ENCODE measurements around the gene DYNC1I1.
"Not testable (repeated sequence)": the region's sequence is repeated elsewhere in the genome, so short reads cannot be mapped to it uniquely, and the experiment has no call there.

The DYNC1I1 gene

GRCh38 chr7:95908499-95908898 lies 136.1 kb downstream of the DYNC1I1 start:
- DNase-seq (ENCODE audit: low read depth in 2 of 2), result no peak

GRCh38 chr7:95910341-95910740 lies 138.0 kb downstream of the DYNC1I1 start:
- no peak for DNase-seq (ENCODE audit: low read depth in 2 of 2)

- no peak for DNase-seq (ENCODE audit: low read depth in 2 of 2)
Observed at GRCh38 chr7:95915731-95916130, 143.4 kb downstream of the DYNC1I1 start.

GRCh38 chr7:95916573-95917297 lies 144.4 kb downstream of the DYNC1I1 start:
- DNase-seq (ENCODE audit: low read depth in 2 of 2), result peak; percentile 27 to 54

DNA sequence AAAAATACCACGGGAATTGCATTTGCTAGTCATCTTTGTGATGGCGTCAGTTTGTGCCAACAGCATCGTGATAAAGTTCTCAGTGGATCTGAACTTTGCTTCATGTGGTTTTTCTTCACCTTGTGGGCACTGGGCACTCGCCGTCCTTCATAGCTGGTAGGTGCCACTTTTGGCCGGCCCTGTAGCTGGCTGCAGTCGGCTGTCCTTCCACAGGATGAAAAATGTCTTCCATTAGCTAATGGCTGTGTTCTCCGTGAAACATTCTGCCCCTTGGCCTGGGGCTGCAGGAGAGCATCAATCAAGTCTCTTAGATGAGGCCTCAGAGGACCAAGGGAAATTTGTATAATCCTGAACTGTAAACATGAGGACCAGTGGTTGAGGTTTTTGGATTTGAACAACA lies 145.3 kb downstream of the DYNC1I1 start:
- DNase-seq (ENCODE audit: low read depth in 2 of 2), result no peak

- DNase-seq (ENCODE audit: low read depth in 2 of 2), result no peak
Observed at GRCh38 chr7:95919556-95919955, 147.2 kb downstream of the DYNC1I1 start.

DNA sequence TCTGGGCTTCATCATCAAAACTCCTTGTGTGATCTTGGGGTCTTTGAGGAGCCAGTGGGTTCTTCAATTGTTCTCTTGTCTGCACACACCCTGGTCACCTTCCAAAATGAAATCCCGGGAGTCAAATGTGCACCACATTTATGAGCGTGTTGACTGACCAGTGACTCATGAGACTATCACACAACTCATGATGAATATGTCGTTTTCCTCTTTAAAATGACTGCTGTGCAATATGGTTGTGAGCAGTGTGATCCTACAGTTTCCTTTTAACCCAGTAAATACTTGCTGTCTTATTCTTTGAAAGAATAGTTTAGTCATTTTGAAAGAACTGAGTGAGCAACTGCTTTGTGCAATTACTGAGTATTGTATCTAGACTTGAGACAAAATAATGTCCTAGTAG lies 149.2 kb downstream of the DYNC1I1 start:
- DNase-seq (ENCODE audit: low read depth in 2 of 2), result no peak

GRCh38 chr7:95922191-95922590 lies 149.8 kb downstream of the DYNC1I1 start:
- DNase-seq (ENCODE audit: low read depth in 2 of 2), result no peak

DNA sequence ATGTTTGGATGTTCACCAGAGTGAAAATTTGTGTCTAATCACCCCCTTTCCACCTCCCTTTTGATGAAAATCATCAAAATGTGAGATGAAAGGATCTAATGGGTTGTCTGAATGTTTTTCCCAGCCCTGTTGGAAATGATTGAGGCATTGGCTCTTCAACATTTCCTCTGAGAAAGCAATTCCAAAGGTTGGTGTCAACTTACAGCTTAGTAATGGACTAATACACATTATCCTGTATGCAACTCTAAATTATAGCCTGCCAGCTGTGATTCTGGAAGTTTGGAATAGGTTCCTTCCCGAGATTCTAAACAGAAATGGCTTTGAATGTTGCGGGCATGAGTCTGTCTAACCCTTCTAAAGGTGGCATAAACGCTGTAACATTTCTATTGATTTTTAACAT lies 152.9 kb downstream of the DYNC1I1 start:
- DNase-seq (ENCODE audit: low read depth in 2 of 2), result no peak

DNA sequence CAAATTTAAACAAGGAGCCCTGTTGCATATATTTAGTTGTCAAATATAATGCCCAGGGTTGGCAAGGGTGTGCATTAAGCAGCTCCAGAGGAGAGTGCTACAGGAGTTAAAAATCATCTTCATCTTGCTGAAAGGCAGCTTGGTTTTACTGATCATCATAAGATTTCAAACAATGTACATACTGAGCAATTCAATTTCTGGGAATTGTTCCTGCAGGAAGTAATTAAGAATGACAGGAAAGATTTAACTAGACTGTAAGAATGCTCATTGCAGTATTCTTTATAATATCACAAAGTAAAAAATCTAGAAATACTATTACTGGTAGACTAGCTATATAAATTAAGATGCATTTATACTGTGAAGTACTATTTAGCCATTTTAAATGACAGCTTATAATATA lies 153.6 kb downstream of the DYNC1I1 start:
- no peak for DNase-seq (ENCODE audit: low read depth in 2 of 2)

DNA sequence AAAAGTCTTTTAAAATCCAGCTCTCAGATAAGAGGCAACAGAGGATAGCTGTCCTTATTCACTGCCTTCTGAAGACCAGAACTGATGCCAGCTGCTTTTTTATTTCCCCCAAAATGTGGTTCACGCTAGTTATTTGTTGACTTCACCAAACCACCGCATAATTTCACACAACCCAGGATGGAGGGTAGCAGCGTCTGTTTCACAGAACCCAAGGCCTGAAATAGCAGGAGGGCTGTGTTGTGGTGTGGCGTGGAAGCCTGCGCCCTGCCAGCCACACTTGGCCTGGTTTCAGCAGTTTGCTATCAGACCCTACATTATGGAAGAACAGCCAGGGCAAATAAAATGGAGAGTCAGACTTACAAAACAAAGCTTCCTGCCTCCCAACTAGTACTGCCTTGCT lies 155.4 kb downstream of the DYNC1I1 start:
- DNase-seq (ENCODE audit: low read depth in 2 of 2), result no peak

DNA sequence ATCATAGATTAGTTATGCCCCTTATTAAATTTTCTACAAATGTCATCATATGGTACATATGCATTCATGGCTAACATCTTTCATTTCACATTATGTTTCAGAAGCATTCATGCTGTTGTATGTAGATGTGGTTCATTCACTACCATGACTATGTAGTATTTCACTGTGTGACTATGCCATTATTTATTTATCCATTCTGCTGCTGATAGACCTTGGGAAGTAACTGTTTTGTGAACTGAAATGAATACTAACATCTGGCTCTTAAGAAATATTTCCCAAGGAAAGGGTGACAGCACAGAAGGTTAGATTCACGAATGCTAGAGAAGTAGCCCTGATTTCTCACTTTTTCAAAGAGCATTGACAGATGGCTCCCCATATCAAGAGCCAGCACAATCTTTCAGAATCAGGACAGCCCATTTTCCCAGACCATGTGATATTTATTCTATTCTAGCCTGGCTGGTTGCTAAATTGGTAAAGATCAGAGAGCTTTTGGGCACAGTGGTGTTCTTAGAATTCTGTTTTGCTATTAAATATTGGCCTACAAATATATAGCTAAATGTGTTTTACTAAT lies 157.4 kb downstream of the DYNC1I1 start:
- DNase-seq (ENCODE audit: low read depth in 2 of 2), result no peak

- DNase-seq (ENCODE audit: low read depth in 2 of 2), result no peak
Observed at GRCh38 chr7:95931460-95932232, 159.3 kb downstream of the DYNC1I1 start.

GRCh38 chr7:95933618-95934017 lies 161.3 kb downstream of the DYNC1I1 start:
- DNase-seq (ENCODE audit: low read depth in 2 of 2), result no peak

DNA sequence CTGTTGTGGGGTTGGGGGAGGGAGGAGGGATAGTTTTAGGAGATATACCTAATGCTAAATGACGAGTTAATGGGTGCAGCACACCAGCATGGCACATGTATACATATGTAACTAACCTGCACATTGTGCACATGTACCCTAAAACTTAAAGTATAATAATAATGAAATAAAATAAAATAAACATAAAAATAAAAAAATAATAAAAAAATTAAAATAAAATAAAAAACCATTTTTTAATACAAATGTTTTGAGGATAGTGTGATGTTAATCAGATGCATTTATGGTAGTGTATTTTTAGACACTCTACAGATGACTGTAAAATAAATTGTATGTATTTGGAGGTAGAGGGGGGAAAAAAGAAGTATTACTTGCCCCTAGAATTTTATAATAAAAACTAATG lies 172.5 kb downstream of the DYNC1I1 start:
- DNase-seq (ENCODE audit: low read depth in 2 of 2), result not testable (repeated sequence)

- no peak for DNase-seq (ENCODE audit: low read depth in 2 of 2)
Observed at GRCh38 chr7:95950698-95951097, 178.3 kb downstream of the DYNC1I1 start.

- no peak for DNase-seq (ENCODE audit: low read depth in 2 of 2)
Observed at GRCh38 chr7:95951531-95951930, 179.2 kb downstream of the DYNC1I1 start.

DNA sequence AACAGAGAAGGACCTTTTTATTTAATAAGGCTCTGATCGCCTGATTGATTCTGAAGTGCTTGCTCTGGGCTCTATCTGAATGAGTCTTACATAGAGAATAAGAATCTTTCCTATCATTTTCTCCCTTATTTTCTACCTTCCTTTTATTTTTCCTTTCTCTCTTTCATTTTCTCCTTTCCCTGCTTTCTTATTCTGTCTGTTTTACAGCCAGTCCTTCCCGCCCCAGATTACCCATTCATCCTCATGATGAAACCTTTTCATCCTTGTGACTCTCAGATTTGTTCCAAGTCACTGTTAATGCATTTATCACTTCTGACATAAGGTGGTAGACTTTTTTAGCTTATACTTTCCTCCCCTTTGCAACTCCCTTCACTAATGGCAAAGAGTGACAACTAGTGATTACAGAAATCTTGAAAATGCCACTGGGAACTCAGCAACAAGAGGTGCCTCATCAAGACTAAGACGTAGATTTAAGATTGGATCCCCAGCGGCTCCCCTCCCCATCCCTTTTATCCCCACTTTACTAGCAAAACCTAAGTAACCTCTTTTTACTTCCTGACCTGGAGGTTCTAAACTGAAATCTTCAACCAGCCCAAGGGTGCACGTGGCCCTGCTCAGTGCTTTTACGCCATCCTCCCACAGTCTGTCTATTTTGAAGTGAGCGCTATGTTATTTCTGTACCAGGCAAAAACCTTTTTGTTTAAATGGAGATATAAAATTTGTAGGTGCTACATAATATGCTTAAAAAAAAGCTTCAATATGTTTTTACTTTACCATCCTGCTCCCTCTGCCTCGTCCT lies 179.8 kb downstream of the DYNC1I1 start:
- DNase-seq (ENCODE audit: low read depth in 2 of 2), result no peak

DNA sequence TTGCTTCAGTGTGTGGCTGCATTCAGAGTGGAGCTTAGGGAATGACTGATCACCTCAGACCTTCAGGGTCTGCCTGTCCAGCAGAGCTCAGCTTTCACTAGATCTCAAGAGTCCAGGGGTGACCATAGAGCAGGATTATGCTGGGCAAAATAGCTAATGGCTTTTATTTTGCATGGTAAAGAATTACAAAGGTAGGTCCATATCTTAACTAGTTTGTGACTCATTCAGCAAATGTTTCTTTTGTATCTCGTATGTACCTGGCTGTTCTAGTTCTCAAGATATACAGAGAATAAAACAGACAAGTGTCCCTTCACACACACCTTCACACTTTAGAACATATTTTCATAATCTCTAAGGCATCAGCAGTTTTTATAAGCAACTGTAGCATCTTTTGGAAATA lies 180.5 kb downstream of the DYNC1I1 start:
- DNase-seq (ENCODE audit: low read depth in 2 of 2), result no peak

DNA sequence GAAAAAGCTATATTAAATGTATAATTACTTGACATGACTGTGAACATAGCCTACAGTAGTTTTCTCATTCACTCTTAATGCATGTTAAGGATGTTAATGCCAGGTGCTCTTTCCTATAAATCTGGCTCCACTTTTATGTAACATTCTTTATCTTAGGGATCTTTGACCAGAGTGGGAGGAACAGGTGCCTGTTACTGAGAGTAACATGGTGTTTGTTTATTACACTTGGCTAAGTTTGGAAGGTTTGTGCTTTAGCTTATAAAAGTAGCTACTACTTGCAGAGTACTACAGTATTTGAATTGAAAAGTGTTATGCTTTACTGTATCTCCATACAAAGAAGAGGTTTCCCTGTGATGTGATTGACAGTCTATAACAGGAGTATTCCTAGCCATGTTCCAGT lies 183.4 kb downstream of the DYNC1I1 start:
- no peak for DNase-seq (ENCODE audit: low read depth in 2 of 2)

DNA sequence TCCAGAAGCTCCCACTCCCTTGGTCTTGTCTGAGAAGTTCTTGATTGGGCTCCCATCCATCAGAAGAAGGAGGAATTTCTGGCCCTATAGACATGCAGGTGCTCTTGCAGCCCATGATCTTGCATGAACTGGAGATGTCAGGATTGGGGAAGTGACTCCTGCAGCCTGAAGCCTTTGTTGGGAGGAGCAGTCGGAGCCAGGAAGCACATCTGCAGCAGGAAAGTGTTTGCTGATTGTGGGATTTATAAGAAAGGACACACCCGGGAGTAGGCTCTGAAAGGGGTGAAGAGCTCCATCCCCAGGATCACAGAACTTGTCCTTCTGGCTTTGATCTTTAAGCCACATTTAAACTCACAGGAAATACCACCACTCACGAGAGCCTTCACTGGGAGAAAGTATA lies 185.2 kb downstream of the DYNC1I1 start:
- DNase-seq (ENCODE audit: low read depth in 2 of 2), result no peak

DNA sequence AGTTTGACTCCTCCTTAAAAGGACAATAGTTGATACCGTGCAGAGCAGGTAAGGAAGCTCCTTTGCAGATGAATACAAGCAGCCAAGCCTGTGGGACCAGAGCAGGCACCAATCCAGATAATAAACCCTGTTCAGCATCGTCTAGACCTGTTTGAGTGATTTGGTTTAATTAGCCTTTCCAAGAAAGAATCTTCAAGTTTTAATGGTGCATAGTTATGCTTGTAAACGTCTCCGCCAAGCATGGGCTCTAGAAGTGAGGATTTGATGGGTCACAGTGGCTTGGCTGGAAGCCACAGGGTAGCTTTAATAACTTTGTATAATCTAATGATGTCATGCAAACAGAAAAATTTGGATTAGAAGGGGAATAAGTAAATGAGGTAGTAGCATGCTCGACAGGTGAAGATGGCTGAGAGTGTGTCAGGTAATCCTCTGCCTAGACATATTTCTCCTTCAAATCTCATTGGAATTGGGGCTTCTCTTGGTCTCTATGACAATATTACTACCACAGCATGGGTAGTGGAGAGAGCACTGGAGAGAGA lies 188.4 kb downstream of the DYNC1I1 start:
- no peak for DNase-seq (ENCODE audit: low read depth in 2 of 2)

All from stimulated activated CD4-positive, alpha-beta T cell treated with anti-CD3 and anti-CD28 coated beads, Interleukin-15, amount 100 ng/mL, for 48 hours (primary cell).